K562 (cell line): ENCODE measurements around the gene ACER1. TPM values are rescaled to one million over a fixed set of nuclear protein-coding genes. Genes with fewer than 3 reads are reported as not detected.

Experiments used
- ADNP ChIP-seq: fragments of 200-800 bp; sonication (Bioruptor generic); IDR thresholded peaks from 2 replicates; pipeline ENCODE4 v1.6.1; 2016; ENCODE audit warnings: missing genetic modification characterization, missing compliant biosample characterization
- ARID4B ChIP-seq: sonication (generic); formaldehyde crosslinking; IDR thresholded peaks from 2 replicates; pipeline ENCODE4 v1.8.0; 2022; ENCODE audit warnings: mild to moderate bottlenecking, missing genetic modification reagents
- BRCA1 ChIP-seq, 2 experiments: fragments of 450-650 bp in 1 of 2; sonication (generic) in 1 of 2; formaldehyde crosslinking in 1 of 2; IDR thresholded peaks; 2 replicates each; pipeline versions ENCODE4 v1.5.0 to v1.6.1; 2017 to 2020; ENCODE audit warnings: mild to moderate bottlenecking in 1 of 2, missing genetic modification reagents in 1 of 2
- GATA2 ChIP-seq: sonication (generic); formaldehyde crosslinking; IDR thresholded peaks from 2 replicates; pipeline ENCODE4 v1.4.0; 2020; ENCODE audit warnings: mild to moderate bottlenecking, missing genetic modification reagents
- MBD2 ChIP-seq: sonication (generic); IDR thresholded peaks from 2 replicates; pipeline ENCODE4 v1.6.1; 2016; ENCODE audit warnings: low read depth, borderline replicate concordance
- NFYB ChIP-seq: IDR thresholded peaks from 2 replicates; pipeline ENCODE4 v1.6.1; 2011; ENCODE audit warnings: mild to moderate bottlenecking, moderate library complexity; ENCODE audit not compliant: insufficient read length; ENCODE audit errors: extremely low read depth
- RB1 ChIP-seq: fragments of 450-650 bp; IDR thresholded peaks from 2 replicates; pipeline ENCODE4 v1.6.1; 2017; ENCODE audit warnings: low read depth, mild to moderate bottlenecking
- SMAD1 ChIP-seq: fragments of 150-350 bp; IDR thresholded peaks from 2 replicates; pipeline ENCODE4 v1.6.1; 2014; ENCODE audit warnings: low read length, low read depth; ENCODE audit not compliant: partially characterized antibody
- SRF ChIP-seq, 2 experiments: fragments of 250-450, 450-650 bp in 1 of 2; sonication (Bioruptor Pico) in 1 of 2; sonication (generic) in 1 of 2; formaldehyde crosslinking; IDR thresholded peaks; 2 replicates each; pipeline versions ENCODE4 v1.5.0 to v1.5.1; 2020 to 2022; ENCODE audit warnings: mild to moderate bottlenecking in 1 of 2, missing genetic modification reagents in 1 of 2
- U2AF2 ChIP-seq: fragments of 200-400 bp; formaldehyde crosslinking; optimal IDR thresholded peaks from 2 replicates; pipeline ENCODE3; 2017; ENCODE audit warnings: low read depth, mild to moderate bottlenecking, low read length
- ZBTB49 ChIP-seq: sonication (generic); formaldehyde crosslinking; IDR thresholded peaks from 2 replicates; pipeline ENCODE4 v1.8.0; 2022; ENCODE audit warnings: missing genetic modification reagents, mild to moderate bottlenecking, borderline replicate concordance
- ZNF507 ChIP-seq: conservative IDR thresholded peaks from 2 replicates; pipeline ENCODE4 v1.6.1; 2017; ENCODE audit warnings: missing genetic modification characterization, missing compliant biosample characterization
- ZNF518B ChIP-seq: fragments of 250-450 bp; sonication (Bioruptor Pico); IDR thresholded peaks from 2 replicates; pipeline ENCODE4 v1.5.0; 2021; ENCODE audit warnings: mild to moderate bottlenecking, moderate library complexity
- ZNF740 ChIP-seq, 3 experiments: fragments of 200-800 bp in 1 of 3; sonication (Bioruptor generic) in 1 of 3; sonication (generic) in 1 of 3; formaldehyde crosslinking in 1 of 3; IDR thresholded peaks; 2 replicates each; pipeline versions ENCODE4 v1.6.1 to v1.8.0; 2016 to 2022; ENCODE audit warnings: mild to moderate bottlenecking in 2 of 3, missing compliant biosample characterization in 2 of 3, missing genetic modification characterization in 2 of 3, missing genetic modification reagents in 1 of 3
- ZNF778 ChIP-seq: fragments of 450-650 bp; formaldehyde crosslinking; IDR thresholded peaks from 2 replicates; pipeline ENCODE4 v1.4.0; 2020; ENCODE audit warnings: mild to moderate bottlenecking, moderate library complexity
- polyA plus RNA-seq, 8 experiments: library from polyadenylated mRNA; depleted of rRNA in 4 of 8; stranded (reverse) in 5 of 8; unstranded in 3 of 8; fragments of >200 nt; fragmentation: Nextera tagmentation in 2 of 8; fragmentation: Illumina TruSeq in 1 of 8; extraction: Ambion mirVana in 2 of 8; extraction: Trizol in 1 of 8; gene quantifications; 2 replicates each; pipeline versions ENCODE4 v1.2.1 to v1.2.3, GENCODE V29; 2011 to 2014; ENCODE audit warnings: inconsistent platforms in 1 of 8, missing spikeins in 1 of 8
- total RNA-seq, 7 experiments: library from RNA; depleted of rRNA in 6 of 7; stranded (reverse); fragments of >200 nt in 6 of 7; fragmentation: Illumina TruSeq in 2 of 7; extraction: Trizol in 2 of 7; gene quantifications; 2 replicates each; pipeline versions ENCODE4 v1.2.1 to v1.2.3, GENCODE V29; 2011 to 2021; ENCODE audit warnings: low replicate concordance in 1 of 7

Gene ACER1
- total and polyA plus RNA-seq, 9 of the 15 experiments (the other 6 are each of a cell fraction or from before 2014, with no cell fraction given): not detected

GRCh38 chr19:6279931-6280591 is 53.4 kb downstream of the ACER1 start, which contains the start of gene MLLT1 (continued):
- TF ChIP-seq ZNF518B (CRISPR knock-in tag) (no peak), ZNF778 (CRISPR knock-in tag) (no peak), BRCA1 (IDR thresholded peaks at IDR 0.05) (no peak), BRCA1 (CRISPR knock-in tag; IDR thresholded peaks at IDR 0.05) (no peak), SMAD1 (no peak), ADNP (tag) (peak; percentile 99), ZNF507 (tag) (no peak), SRF (CRISPR knock-in tag; IDR thresholded peaks at IDR 0.05) (no peak), RB1 (peak; percentile 73), NFYB (peak; percentile 43), U2AF2 (no peak), MBD2 (peak; percentile 65; the same call in 1 of the 2 replicates), ARID4B (CRISPR knock-in tag) (peak; percentile 35; the same call in 1 of the 2 replicates), ZBTB49 (CRISPR knock-in tag) (no peak), GATA2 (CRISPR knock-in tag) (no peak), ZNF740 (CRISPR knock-in tag; IDR thresholded peaks at IDR 0.05) (no peak), ZNF740 (tag; IDR thresholded peaks at IDR 0.05) (no peak)
